ENCODE measurements around the gene UBE2Q2. TPM values are rescaled to one million over a fixed set of nuclear protein-coding genes. Genes with fewer than 3 reads are reported as not detected.
"Not testable (repeated sequence)": the region's sequence is repeated elsewhere in the genome, so short reads cannot be mapped to it uniquely, and the experiment has no call there.

UBE2Q2 gene
- total RNA-seq, 4 donors from 2014 or later: 17.2 to 18.3 (median 17.6) TPM

DNA sequence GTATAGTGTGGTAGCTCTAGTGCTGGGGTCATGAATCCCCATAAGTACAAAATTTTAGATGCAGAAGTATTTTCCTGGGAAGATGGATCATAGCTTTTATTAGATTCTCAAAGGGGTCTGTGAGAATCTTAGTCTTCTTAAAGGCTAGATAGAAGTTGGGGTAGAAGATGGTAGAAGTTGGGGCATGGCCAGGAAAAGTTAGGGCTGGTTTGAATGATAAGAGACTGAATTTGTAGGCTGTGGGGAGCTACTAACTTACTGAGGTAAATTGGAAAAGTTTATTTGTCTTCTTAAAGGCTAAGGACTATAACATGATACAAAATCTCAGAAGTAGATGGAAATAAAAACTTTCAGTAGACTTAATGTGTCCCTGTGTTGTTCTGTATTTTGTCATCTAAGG lies 1.6 kb upstream of the UBE2Q2 start:
- no peak overlapping the region for H3K4me3 ChIP-seq (ENCODE audit: low read depth, poor library complexity, severe bottlenecking)
- intact Hi-C loops (cut with DNase I; ENCODE audit: low total_unique reads): no loop called here
- DNase-seq (ENCODE audit: low spot score in 2 of 2): no peak
- TF ChIP-seq POLR2A (IDR thresholded peaks at IDR 0.05): no peak
- TF ChIP-seq, protein P1, sequence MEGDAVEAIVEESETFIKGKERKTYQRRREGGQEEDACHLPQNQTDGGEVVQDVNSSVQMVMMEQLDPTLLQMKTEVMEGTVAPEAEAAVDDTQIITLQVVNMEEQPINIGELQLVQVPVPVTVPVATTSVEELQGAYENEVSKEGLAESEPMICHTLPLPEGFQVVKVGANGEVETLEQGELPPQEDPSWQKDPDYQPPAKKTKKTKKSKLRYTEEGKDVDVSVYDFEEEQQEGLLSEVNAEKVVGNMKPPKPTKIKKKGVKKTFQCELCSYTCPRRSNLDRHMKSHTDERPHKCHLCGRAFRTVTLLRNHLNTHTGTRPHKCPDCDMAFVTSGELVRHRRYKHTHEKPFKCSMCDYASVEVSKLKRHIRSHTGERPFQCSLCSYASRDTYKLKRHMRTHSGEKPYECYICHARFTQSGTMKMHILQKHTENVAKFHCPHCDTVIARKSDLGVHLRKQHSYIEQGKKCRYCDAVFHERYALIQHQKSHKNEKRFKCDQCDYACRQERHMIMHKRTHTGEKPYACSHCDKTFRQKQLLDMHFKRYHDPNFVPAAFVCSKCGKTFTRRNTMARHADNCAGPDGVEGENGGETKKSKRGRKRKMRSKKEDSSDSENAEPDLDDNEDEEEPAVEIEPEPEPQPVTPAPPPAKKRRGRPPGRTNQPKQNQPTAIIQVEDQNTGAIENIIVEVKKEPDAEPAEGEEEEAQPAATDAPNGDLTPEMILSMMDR (IDR thresholded peaks at IDR 0.05): no peak

DNA sequence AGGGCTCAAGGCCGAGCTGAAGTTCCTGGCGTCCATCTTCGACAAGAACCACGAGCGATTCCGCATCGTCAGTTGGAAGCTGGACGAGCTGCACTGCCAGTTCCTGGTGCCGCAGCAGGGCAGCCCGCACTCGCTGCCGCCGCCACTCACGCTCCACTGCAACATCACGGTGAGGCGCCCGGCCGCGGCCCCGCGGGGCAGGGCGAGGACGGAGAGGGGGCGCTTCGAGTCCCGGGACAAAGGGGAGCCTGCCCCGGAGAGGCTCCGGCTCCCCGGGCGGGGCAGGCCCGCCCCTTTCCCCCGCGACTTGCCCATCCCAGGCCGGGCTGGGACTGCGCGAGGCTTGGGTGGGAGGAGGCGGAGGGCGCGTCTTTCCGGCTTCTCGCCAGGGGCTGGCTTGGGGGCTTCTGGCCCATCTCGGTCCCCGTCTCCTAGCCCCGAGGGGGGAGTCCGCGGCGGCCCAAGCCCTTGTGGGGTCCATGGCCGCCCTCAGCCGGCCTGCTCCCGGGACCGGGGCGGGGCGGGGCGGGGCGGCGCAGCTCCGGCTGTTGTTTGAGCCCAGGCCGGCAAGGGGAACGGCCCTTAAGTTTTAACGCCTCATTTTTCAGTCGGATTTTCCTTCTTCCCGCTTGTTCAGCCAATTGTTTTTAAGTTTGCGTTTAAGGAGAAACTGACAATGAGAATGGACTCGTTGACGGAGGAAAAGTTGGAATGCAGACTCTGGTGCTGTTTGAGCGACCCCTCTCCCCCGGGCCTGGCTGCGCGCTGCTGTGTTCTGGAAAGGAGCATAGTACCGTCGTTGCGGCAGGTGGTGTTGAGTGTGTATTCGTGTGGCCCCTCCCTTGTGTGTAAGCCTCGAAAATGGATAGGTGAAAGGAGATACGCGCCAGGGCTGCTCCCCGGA lies 683 bp downstream of the UBE2Q2 start:
- intact Hi-C loops (cut with DNase I; ENCODE audit: low total_unique reads): no loop called here
- 0 to 1% methylated on average over 53 to 58 of the region's 77 CpGs for WGBS, 2 donors
- peak; percentile 36 to 90 for DNase-seq (ENCODE audit: low spot score in 2 of 2)
- H3K4me3 ChIP-seq (ENCODE audit: low read depth, poor library complexity, severe bottlenecking): peak overlapping the region; percentile 77
- peak in 1 of 2 donors; percentile 40 for TF ChIP-seq POLR2A (IDR thresholded peaks at IDR 0.05)
- TF ChIP-seq, protein P1 (IDR thresholded peaks at IDR 0.05): no peak

DNA sequence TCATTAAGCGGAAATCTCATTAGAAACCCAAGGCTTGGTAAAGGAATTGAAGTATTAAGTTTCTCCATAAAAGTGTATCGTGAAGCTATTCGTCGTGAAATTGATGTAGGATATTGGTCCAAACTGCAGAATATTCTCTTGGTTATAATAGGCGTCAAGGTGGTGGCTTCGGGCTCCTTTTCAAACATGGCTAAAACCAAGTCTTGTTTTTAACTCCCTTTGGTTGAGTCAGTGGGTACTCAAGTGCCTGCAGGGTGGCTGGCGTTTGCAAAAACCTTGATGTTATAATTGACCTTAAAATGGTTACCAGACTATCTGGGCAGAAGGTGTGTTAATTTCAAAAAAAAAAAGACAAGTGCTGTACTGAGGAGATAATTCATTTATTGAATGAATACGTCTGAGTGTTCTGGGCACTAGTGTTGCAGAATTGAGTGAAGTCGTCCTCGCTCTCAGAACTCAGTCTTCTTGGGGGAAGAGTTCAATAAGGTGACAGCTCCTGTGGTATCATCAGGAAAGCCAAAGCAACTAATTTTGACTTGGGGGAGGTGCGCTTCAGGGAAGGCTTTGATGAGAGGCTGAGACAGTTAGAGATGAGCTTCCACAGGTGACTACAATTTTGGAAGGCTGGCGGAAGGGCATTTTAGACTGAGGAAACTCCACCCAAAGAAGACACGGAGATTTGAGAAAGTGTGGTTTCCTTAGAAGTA lies 1.5 kb downstream of the UBE2Q2 start:
- no peak for DNase-seq (ENCODE audit: low spot score in 2 of 2)
- no peak for TF ChIP-seq POLR2A (IDR thresholded peaks at IDR 0.05)
- TF ChIP-seq, protein P1 (IDR thresholded peaks at IDR 0.05): no peak
- WGBS, 2 donors: 36 to 38% methylated on average over 13 of the region's 13 CpGs
- intact Hi-C loops (cut with DNase I; ENCODE audit: low total_unique reads): no loop called here
- H3K4me3 ChIP-seq (ENCODE audit: low read depth, poor library complexity, severe bottlenecking): peak overlapping the region; percentile 77

DNA sequence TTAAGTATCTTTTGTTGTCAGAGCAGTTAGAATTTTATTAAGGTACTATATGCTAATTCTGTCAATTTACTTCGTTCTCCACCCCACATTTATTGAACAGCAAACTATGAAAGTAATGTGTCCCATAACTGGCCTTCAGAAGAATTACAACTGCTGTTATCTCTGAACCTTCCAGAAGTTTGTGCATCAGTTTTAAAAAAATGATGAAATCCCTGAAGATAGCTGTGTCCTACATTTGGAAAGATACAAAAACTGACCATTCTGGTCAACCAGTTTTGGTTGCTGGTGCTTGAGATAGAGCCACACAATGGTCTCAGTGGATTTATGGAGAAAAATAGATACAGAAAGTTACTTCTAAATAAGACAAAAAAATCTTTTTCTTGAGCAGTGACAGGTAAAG lies 5.9 kb downstream of the UBE2Q2 start:
- H3K4me3 ChIP-seq (ENCODE audit: low read depth, poor library complexity, severe bottlenecking): no peak overlapping the region
- no peak for TF ChIP-seq POLR2A (IDR thresholded peaks at IDR 0.05)
- TF ChIP-seq, protein P1 (IDR thresholded peaks at IDR 0.05): no peak
- intact Hi-C loops (cut with DNase I; ENCODE audit: low total_unique reads): no loop called here
- WGBS, 2 donors: 85 to 86% methylated on average over 1 of the region's 1 CpG
- DNase-seq (ENCODE audit: low spot score in 2 of 2): no peak

DNA sequence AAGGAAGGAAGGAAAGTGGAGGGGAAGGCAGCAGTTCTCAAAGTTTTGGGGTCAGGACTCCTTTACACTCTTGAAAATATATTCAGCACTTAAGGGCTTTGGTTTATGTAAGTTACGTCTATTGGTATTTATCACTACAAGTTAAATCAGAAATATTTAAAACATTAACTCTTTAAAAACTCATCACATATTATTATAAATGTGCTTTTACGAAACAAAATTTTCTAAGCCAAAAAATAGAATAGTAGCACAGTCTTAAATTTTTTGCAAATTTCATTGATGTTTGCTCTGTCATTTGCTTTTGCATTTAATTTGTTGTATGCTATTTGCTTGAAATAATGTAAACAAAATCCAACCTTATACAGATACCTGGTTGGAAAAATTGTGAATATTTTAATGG lies 7.5 kb downstream of the UBE2Q2 start:
- TF ChIP-seq, protein P1 (IDR thresholded peaks at IDR 0.05): no peak
- TF ChIP-seq POLR2A (IDR thresholded peaks at IDR 0.05): no peak
- WGBS, 2 donors: 94 to 98% methylated on average over 2 of the region's 2 CpGs
- no peak for DNase-seq (ENCODE audit: low spot score in 2 of 2)
- intact Hi-C loops (cut with DNase I; ENCODE audit: low total_unique reads): no loop called here
- H3K4me3 ChIP-seq (ENCODE audit: low read depth, poor library complexity, severe bottlenecking): no peak overlapping the region

DNA sequence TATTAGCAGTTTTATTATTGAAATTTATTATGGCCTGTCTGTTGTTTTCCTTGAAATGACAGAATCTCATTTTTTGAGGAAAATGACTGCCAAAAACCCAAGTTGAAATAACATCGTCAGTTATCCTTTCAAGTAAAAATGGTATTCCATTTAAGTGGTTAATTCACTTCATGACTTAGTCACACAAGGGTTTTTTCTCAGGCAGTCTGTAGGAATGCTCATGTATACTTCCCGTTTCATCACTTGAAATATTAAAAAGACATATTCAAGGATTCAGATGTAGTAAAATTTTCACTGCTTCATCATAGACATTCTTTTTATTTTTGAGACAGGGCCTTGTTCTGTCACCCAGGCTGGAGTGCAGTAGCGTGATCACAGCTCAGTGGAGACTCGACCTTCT lies 8.3 kb downstream of the UBE2Q2 start:
- intact Hi-C loops (cut with DNase I; ENCODE audit: low total_unique reads); H3K4me3 ChIP-seq (ENCODE audit: low read depth, poor library complexity, severe bottlenecking); DNase-seq (ENCODE audit: low spot score in 2 of 2): not testable (repeated sequence)
- WGBS, 2 donors: 83 to 89% methylated on average over 4 of the region's 4 CpGs
